Adrenal gland (tissue), 12 donors: ENCODE results near the gene SGMS1. TPM values are rescaled to one million over a fixed set of nuclear protein-coding genes. Genes with fewer than 3 reads are reported as not detected.
"Not testable (repeated sequence)": the region's sequence is repeated elsewhere in the genome, so short reads cannot be mapped to it uniquely, and the experiment has no call there.

Experiments used
- DNase-seq, 7 donors: peaks; one replicate each; pipeline ENCODE4 v3.0.0-alpha.2; 2019 to 2020
- H3K27ac ChIP-seq, 5 donors: fragments of 200-600 bp; sonication (generic) in 4 of 5; 1 replicate in 3 of 5; 2 replicates in 2 of 5; pipeline versions ENCODE4 v1.5.1 to v1.8.0; 2016 to 2020; ENCODE audit warnings: mild to moderate bottlenecking in 1 of 5
- H3K27me3 ChIP-seq: fragments of 200-600 bp; 2 replicates; pipeline ENCODE4 v1.8.0; 2021
- H3K36me3 ChIP-seq, 2 donors: fragments of 200-600 bp; replicated peaks in 1 of 2; 1 replicate in 1 of 2; 2 replicates in 1 of 2; pipeline versions ENCODE4 v1.5.1 to v1.8.0; 2018 to 2022
- H3K4me1 ChIP-seq, 2 donors: fragments of 200-600 bp; replicated peaks in 1 of 2; 1 replicate in 1 of 2; 2 replicates in 1 of 2; pipeline versions ENCODE4 v1.5.1 to v1.8.0; 2018 to 2021
- H3K4me3 ChIP-seq, 4 donors: fragments of 200-600 bp; sonication (generic) in 3 of 4; one replicate each; pipeline ENCODE4 v1.5.1; 2016 to 2018
- H3K9me3 ChIP-seq, 3 donors: fragments of 200-600 bp; sonication (generic) in 1 of 3; replicated peaks in 1 of 3; 1 replicate in 2 of 3; 2 replicates in 1 of 3; pipeline versions ENCODE4 v1.5.1 to v1.8.0; 2016 to 2021
- POLR2A ChIP-seq, 2 donors: fragments of 450-650 bp; IDR thresholded peaks; one replicate each; pipeline ENCODE4 v1.6.1; 2017; ENCODE audit warnings: antibody characterized with exemption in 2 of 2, mild to moderate bottlenecking in 2 of 2, moderate library complexity in 1 of 2
- WGBS, 4 donors: extraction: QIAGEN DNeasy Blood & Tissue Kit in 2 of 4; methylation state at CpG; one replicate each; pipeline versions ENCODE4 v1.1.5 to v1.1.7; 2013 to 2017; 5-methylcytosine and 5-hydroxymethylcytosine counted together
- intact Hi-C, 2 donors: fragments of 100-400 bp; cut with DNase I; formaldehyde crosslinking; loops; one replicate each; pipeline versions ENCODE4 v1.14.1 to v1.15.0; 2022 to 2023
- polyA plus RNA-seq, 3 donors: library from polyadenylated mRNA; stranded (reverse); fragments of 200-250 nt in 2 of 3; fragments of 350-450 nt in 1 of 3; fragmentation: Illumina TruSeq in 1 of 3; extraction: RNeasy Lipid Tissue Mini Kit (QIAGEN cat#74804) in 1 of 3; gene quantifications; one replicate each; pipeline ENCODE4 v1.2.3, GENCODE V29; 2013 to 2014
- total RNA-seq, 9 donors: library from RNA; depleted of rRNA in 4 of 9; stranded (reverse); fragments of >200 nt in 4 of 9; fragments of 120-200 nt in 1 of 9; fragmentation: NEBNext Ultra II Directional in 1 of 9; extraction: Animal tissue kit (Norgen Biotek cat#: 25700) in 1 of 9; gene quantifications; one replicate each; pipeline versions ENCODE4 v1.1.0 to v1.2.4, GENCODE V29; 2013 to 2023
- TF ChIP-seq, protein P1 (sequence below), 6 experiments: fragments of 450-650 bp in 4 of 6; fragments of 200-600 bp in 2 of 6; sonication (generic) in 1 of 6; IDR thresholded peaks; 1 replicate in 5 of 6; 2 replicates in 1 of 6; pipeline versions ENCODE4 v1.5.1 to v1.8.0; 2016 to 2021; ENCODE audit warnings: antibody characterized with exemption in 6 of 6, mild to moderate bottlenecking in 2 of 6, moderate library complexity in 1 of 6
- donor health status: healthy with polysubstance abuse.
- donor health status: Bipolar disorder and iron deficiency.
- donor health status: DM: yes; HTN: yes; CAD: no.
- donor health status: DM: no; HTN: no; CAD: no.
- donor health status: DM: no; HTN: no; CAD: no.
- donor health status: DM: yes; HTN: yes; CAD: no.

Gene SGMS1
- total and polyA plus RNA-seq, 12 donors, result 9.1 to 152 (median 62.2) TPM

DNA sequence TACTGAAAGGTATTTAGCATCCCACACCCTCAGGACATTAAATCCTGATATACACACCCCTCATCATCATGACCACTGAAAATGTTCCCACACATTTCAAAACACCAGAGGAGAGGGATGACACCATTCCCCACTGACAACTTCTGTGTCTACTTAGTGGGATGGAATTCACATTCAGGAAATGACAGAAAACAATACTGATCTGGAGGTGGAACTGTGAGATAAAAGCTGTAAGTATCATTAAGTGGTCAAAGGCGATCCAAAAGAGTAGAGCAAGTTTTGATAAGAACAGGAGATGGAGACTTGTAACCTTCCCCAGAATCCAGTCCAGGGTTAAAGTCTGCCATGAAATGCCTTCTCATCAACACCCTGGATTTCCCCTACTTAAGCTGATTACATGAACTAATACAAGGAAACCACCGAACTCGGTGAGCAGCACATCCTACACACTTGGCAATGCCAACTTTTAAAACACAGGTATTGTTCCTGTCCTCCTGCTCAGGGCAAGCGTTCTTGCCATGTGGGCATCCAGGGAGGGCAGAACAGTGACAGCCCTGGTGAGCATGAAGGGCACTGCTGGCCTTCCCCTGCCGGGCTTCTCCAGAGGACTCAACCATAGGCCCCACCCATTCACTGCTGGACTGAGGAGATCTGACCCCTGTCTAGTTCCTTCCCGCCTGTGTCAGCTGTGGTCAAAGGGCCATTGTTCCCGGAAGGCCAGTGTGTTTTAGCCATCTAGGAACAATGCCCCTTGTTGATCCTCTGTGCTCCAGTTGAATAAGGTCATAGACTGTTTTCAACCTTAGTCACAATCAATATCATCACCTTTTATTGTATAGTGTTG lies 85.0 kb downstream of the SGMS1 start:
- intact Hi-C loops, result no loop called here

DNA sequence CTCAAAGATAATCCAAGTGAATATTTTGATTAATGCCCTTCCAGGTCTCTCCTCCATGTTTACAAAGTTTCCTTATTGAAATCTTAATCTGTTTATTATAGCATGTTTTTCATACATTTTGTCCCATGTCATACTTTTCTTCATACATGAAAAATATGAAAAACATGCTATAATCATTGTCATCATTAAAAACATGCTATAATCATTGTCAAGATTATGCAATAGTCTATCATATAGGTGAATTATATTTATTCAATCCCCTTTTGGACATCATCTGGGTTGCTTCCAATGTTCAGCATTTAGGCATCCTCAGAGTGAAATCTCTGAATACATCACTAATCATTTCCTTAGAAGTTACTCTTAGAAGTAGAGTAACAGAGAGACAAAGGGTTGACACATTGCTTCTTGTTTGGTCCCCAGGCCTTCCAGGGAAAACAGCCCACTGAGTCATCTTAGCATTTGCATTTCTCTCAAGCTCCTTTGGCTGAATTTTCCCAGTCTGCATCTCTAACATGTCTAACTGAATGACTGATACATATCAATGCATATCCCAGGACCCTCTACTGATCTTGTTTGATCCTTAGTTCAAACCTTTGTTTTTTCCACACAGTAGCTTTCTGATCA lies 87.0 kb downstream of the SGMS1 start:
- H3K36me3 ChIP-seq, result no peaks in the 10 kb centered on the region
- H3K27me3 ChIP-seq, result no peaks in the 10 kb centered on the region
- no peak for DNase-seq
- peaks cover 7 to 14% of the 10 kb centered on the region in 2 donors for H3K4me1 ChIP-seq
- intact Hi-C loops, result no loop called here
- no peak overlapping the region for H3K27ac ChIP-seq
- no peak for TF ChIP-seq POLR2A (IDR thresholded peaks at IDR 0.05)
- TF ChIP-seq, protein P1, sequence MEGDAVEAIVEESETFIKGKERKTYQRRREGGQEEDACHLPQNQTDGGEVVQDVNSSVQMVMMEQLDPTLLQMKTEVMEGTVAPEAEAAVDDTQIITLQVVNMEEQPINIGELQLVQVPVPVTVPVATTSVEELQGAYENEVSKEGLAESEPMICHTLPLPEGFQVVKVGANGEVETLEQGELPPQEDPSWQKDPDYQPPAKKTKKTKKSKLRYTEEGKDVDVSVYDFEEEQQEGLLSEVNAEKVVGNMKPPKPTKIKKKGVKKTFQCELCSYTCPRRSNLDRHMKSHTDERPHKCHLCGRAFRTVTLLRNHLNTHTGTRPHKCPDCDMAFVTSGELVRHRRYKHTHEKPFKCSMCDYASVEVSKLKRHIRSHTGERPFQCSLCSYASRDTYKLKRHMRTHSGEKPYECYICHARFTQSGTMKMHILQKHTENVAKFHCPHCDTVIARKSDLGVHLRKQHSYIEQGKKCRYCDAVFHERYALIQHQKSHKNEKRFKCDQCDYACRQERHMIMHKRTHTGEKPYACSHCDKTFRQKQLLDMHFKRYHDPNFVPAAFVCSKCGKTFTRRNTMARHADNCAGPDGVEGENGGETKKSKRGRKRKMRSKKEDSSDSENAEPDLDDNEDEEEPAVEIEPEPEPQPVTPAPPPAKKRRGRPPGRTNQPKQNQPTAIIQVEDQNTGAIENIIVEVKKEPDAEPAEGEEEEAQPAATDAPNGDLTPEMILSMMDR (IDR thresholded peaks at IDR 0.05), result no peak
- no peak overlapping the region for H3K4me3 ChIP-seq
- H3K9me3 ChIP-seq, result no peaks in the 10 kb centered on the region

More for the DNA sequence above, 85.0 kb downstream of the SGMS1 start:
- Histone ChIP-seq H3K27ac (no peak overlapping the region), H3K36me3 (no peaks in the 10 kb centered on the region), H3K4me3 (no peak overlapping the region), H3K9me3 (no peaks in the 10 kb centered on the region), H3K27me3 (no peaks in the 10 kb centered on the region), H3K4me1 (peaks cover 7 to 19% of the 10 kb centered on the region in 2 donors)
- 78 to 84% (median 82%) methylated on average over 7 of the region's 7 CpGs for WGBS, 4 donors
- peak in 1 of 7 donors; percentile 19 for DNase-seq
- TF ChIP-seq, protein P1 (IDR thresholded peaks at IDR 0.05), result no peak
- no peak for TF ChIP-seq POLR2A (IDR thresholded peaks at IDR 0.05)

DNA sequence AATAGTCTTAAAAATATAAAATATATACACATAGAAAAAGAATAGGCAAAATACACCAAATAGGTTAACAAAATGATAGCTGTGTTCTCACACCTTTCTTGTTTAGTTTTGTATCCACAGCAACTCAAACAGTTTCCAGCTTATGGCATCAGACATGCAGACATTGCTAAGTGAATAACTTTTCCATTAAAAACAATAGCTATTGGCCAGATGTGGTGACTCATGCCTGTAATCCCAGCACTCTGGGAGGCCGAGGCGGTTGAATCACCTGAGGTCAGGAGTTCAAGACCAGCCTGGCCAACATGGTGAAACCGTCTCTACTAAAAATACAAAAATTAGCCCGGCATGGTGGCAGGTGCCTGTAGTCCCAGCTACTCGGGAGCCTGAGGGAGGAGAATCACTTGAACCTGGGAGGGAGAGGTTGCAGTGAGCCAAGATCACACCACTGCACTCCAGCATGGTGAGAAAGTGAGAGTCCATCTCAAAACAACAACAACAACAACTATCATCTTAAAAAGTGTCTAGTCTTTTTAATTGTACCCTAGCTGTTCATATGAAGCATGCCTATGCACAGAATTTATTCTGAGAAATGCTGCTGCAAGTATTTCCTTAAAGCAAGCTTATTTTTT lies 88.9 kb downstream of the SGMS1 start:
- 46 to 68% (median 57%) methylated on average over 5 of the region's 5 CpGs for WGBS, 4 donors
- H3K4me1 ChIP-seq, H3K4me3 ChIP-seq, H3K9me3 ChIP-seq, H3K27me3 ChIP-seq, H3K36me3 ChIP-seq, intact Hi-C loops: not testable (repeated sequence)
- peak in 5 of 7 donors; percentile 40 to 67 (median 56) for DNase-seq
- peak overlapping the region in 1 of 5 donors; percentile 39 for H3K27ac ChIP-seq

DNA sequence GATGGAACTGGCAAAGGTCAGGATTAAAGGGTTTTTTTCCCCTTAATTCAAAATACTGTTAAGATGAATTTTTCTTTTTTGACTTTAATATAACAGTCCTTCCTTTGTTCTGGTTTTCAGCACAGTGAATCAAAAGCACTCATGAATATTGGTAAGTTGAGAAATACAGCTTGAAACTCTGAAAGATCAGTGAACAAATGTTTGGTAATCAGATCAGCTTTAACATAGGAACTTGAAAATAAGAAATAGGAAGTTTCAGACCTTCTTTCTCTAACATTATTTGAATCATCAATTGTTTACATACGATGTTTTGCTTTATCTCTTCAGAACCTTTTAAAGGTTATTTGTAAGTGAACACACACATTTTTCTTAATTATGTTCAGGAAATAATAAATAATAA lies 90.5 kb downstream of the SGMS1 start:
- intact Hi-C loops, result no loop called here
- no peak overlapping the region for H3K27ac ChIP-seq
- no peak for DNase-seq
- H3K4me3 ChIP-seq, result no peak overlapping the region
- H3K4me1 ChIP-seq, result no peaks in the 10 kb centered on the region
- no peaks in the 10 kb centered on the region for H3K9me3 ChIP-seq
- no peak for TF ChIP-seq POLR2A (IDR thresholded peaks at IDR 0.05)
- TF ChIP-seq, protein P1 (IDR thresholded peaks at IDR 0.05), result no peak
- no peaks in the 10 kb centered on the region for H3K27me3 ChIP-seq
- 77 to 91% (median 79%) methylated on average over 1 of the region's 1 CpG for WGBS, 4 donors
- no peaks in the 10 kb centered on the region for H3K36me3 ChIP-seq
